Spleen (tissue), 11 donors: ENCODE data around the gene TMEM63B. TPM values are rescaled to one million over a fixed set of nuclear protein-coding genes. Genes with fewer than 3 reads are reported as not detected.

Source experiments
- DNase-seq: peaks from one replicate; pipeline ENCODE4 v3.0.0-alpha.2; 2020
- H3K27ac ChIP-seq, 8 donors: fragments of 200-600 bp; sonication (generic) in 7 of 8; 1 replicate in 4 of 8; 2 replicates in 4 of 8; pipeline versions ENCODE4 v1.5.0 to v1.8.0; 2016 to 2021; ENCODE audit warnings: inconsistent platforms in 4 of 8, mild to moderate bottlenecking in 4 of 8, moderate library complexity in 1 of 8
- H3K27me3 ChIP-seq, 7 donors: fragments of 200-600 bp; sonication (generic) in 6 of 7; replicated peaks in 1 of 7; 1 replicate in 4 of 7; 2 replicates in 3 of 7; pipeline versions ENCODE4 v1.5.0 to v1.8.0; 2016 to 2021; ENCODE audit warnings: inconsistent platforms in 3 of 7, mild to moderate bottlenecking in 1 of 7
- H3K36me3 ChIP-seq, 6 donors: fragments of 200-600 bp; sonication (generic) in 5 of 6; 1 replicate in 4 of 6; 2 replicates in 2 of 6; pipeline versions ENCODE4 v1.5.0 to v1.8.0; 2016 to 2021; ENCODE audit warnings: inconsistent platforms in 2 of 6
- H3K4me1 ChIP-seq, 6 donors: fragments of 200-600 bp; sonication (generic) in 5 of 6; 1 replicate in 3 of 6; 2 replicates in 3 of 6; pipeline versions ENCODE4 v1.5.0 to v1.8.0; 2016 to 2021; ENCODE audit warnings: inconsistent platforms in 3 of 6
- H3K4me3 ChIP-seq, 8 donors: fragments of 200-600 bp; sonication (generic) in 7 of 8; 1 replicate in 4 of 8; 2 replicates in 4 of 8; pipeline versions ENCODE4 v1.5.0 to v1.8.0; 2016 to 2021; ENCODE audit warnings: inconsistent platforms in 4 of 8, mild to moderate bottlenecking in 4 of 8, moderate library complexity in 2 of 8
- H3K9me3 ChIP-seq, 8 donors: fragments of 200-600 bp; sonication (generic) in 7 of 8; 1 replicate in 4 of 8; 2 replicates in 4 of 8; pipeline versions ENCODE4 v1.5.0 to v1.8.0; 2016 to 2021; ENCODE audit warnings: inconsistent platforms in 4 of 8
- POLR2A ChIP-seq, 3 donors: fragments of 450-650 bp; IDR thresholded peaks; one replicate each; pipeline ENCODE4 v1.5.1; 2017; ENCODE audit warnings: antibody characterized with exemption in 3 of 3, mild to moderate bottlenecking in 1 of 3
- POLR2AphosphoS5 ChIP-seq, 3 donors: sonication (generic); formaldehyde crosslinking; IDR thresholded peaks; one replicate each; pipeline ENCODE4 v1.5.1; 2017; ENCODE audit warnings: antibody characterized with exemption in 3 of 3
- WGBS, 5 donors: extraction: QIAGEN DNeasy Blood & Tissue Kit in 3 of 5; methylation state at CpG; one replicate each; pipeline versions ENCODE4 v1.1.5 to v1.1.7; 2013 to 2018; 5-methylcytosine and 5-hydroxymethylcytosine counted together
- intact Hi-C: fragments of 100-400 bp; cut with DNase I; formaldehyde crosslinking; loops from one replicate; pipeline ENCODE4 v1.15.0; 2023; ENCODE audit warnings: low total_unique reads
- polyA plus RNA-seq, 3 donors: library from polyadenylated mRNA; stranded (reverse); fragments of 200-250 nt; gene quantifications; one replicate each; pipeline ENCODE4 v1.2.1, GENCODE V29; 2013
- total RNA-seq, 7 donors: library from RNA; depleted of rRNA in 3 of 7; stranded (reverse); fragments of >200 nt in 3 of 7; fragmentation: NEBNext Ultra II Directional in 4 of 7; extraction: Animal tissue kit (Norgen Biotek cat#: 25700) in 4 of 7; gene quantifications; one replicate each; pipeline versions ENCODE4 v1.1.0 to v1.2.1, GENCODE V29; 2016 to 2021
- TF ChIP-seq, protein P1 (sequence below), 11 experiments: fragments of 200-600 bp in 7 of 11; fragments of 450-650 bp in 4 of 11; sonication (generic) in 4 of 11; IDR thresholded peaks in 8 of 11; conservative IDR thresholded peaks in 3 of 11; 1 replicate in 7 of 11; 2 replicates in 4 of 11; pipeline versions ENCODE4 v1.4.0 to v1.8.0; 2016 to 2021; ENCODE audit warnings: antibody characterized with exemption in 11 of 11, inconsistent platforms in 4 of 11, mild to moderate bottlenecking in 1 of 11
- donor health status: healthy with polysubstance abuse.
- donor health status: DM: no; HTN: no; CAD: no; lungs with moderate emphysema.
- donor health status: DM: no; HTN: no; CAD: no.
- donor health status: Bipolar disorder and iron deficiency.
- donor health status: healthy.
- donor health status: DM: no; HTN: no; CAD: no.
- donor health status: DM: yes; HTN: yes; CAD: no.

The TMEM63B gene
- total and polyA plus RNA-seq, 10 donors = 2.8 to 24.8 (median 18.3) TPM

DNA sequence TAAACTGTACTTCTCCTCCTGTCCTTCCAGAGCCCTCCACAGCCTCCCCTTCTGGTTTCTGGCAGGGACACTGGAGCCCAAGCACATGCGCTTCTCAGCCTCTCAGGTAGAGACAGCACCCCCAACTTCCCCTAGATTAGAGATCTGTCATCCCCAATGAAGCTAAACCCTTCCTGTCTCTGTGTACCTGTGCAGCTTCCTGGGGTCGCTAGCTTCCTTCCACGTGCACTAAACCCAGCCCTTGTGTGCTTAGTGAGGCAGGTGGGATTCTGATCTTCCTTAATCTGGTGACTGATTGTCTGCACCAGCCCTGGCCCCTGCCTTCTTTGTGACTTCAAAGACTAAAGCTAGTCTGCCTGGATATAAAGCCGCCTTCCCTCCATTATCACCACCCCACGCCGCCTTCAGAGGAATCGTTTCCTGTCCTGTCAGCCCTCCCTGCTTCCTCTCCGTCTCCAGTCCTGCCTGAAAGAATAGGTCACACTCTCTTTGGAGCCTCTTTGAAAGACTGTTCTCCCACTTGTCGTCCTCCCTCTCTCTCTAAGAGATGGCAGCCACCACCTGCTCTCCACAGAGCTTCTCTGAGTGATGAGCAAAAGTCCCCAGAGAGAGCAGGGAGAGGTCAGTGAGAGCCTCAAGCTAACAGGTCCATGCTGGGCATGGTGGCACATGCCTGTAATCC is 58.7 kb downstream of the TMEM63B start:
- Histone ChIP-seq H3K27ac (peak overlapping the region in 3 of 8 donors; percentile 14 to 59 (median 39)), H3K4me3 (no peak overlapping the region), H3K27me3 (peaks cover 0 to 15% (median 0%) of the 10 kb centered on the region in 7 donors), H3K9me3 (no peaks in the 10 kb centered on the region), H3K36me3 (no peaks in the 10 kb centered on the region), H3K4me1 (peaks cover 0 to 12% (median 2%) of the 10 kb centered on the region in 6 donors)
- DNase-seq = no peak
- intact Hi-C loops = no loop called here
- WGBS, 5 donors = 26 to 34% (median 29%) methylated on average over 9 of the region's 9 CpGs
- TF ChIP-seq POLR2AphosphoS5 (IDR thresholded peaks at IDR 0.05) (no peak), POLR2A (IDR thresholded peaks at IDR 0.05) (no peak)
- TF ChIP-seq, protein P1, sequence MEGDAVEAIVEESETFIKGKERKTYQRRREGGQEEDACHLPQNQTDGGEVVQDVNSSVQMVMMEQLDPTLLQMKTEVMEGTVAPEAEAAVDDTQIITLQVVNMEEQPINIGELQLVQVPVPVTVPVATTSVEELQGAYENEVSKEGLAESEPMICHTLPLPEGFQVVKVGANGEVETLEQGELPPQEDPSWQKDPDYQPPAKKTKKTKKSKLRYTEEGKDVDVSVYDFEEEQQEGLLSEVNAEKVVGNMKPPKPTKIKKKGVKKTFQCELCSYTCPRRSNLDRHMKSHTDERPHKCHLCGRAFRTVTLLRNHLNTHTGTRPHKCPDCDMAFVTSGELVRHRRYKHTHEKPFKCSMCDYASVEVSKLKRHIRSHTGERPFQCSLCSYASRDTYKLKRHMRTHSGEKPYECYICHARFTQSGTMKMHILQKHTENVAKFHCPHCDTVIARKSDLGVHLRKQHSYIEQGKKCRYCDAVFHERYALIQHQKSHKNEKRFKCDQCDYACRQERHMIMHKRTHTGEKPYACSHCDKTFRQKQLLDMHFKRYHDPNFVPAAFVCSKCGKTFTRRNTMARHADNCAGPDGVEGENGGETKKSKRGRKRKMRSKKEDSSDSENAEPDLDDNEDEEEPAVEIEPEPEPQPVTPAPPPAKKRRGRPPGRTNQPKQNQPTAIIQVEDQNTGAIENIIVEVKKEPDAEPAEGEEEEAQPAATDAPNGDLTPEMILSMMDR (IDR thresholded peaks at IDR 0.05 in 8 of 11, conservative IDR thresholded peaks at IDR 0.05 in 3 of 11) = no peak

DNA sequence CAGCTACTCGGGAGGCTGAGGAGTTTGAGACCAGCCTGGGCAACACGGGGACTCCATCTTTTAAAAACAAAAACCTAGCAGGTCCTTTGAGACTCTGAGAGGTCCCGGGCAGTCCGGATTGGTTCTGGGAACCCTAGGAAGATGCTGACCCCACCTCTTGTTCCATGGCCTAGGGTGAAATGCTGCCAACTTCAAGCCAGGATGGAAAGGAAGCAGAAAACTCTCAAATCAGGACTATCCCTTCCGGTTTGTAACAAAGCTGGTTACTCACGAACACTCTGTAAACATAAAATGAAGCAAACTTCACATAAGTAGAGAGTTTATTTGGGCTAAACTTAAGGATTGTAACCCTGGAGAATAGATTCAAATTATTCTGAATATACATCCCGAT is 59.3 kb downstream of the TMEM63B start:
- Histone ChIP-seq H3K4me1 (peaks cover 0 to 12% (median 2%) of the 10 kb centered on the region in 6 donors), H3K4me3 (no peak overlapping the region), H3K9me3 (no peaks in the 10 kb centered on the region), H3K36me3 (no peaks in the 10 kb centered on the region), H3K27ac (peak overlapping the region in 4 of 8 donors; percentile 14 to 59 (median 49)), H3K27me3 (peaks cover 0 to 19% (median 0%) of the 10 kb centered on the region in 7 donors)
- intact Hi-C loops = no loop called here
- WGBS, 5 donors = 67 to 78% (median 77%) methylated on average over 7 of the region's 7 CpGs
- TF ChIP-seq, protein P1 (IDR thresholded peaks at IDR 0.05 in 8 of 11, conservative IDR thresholded peaks at IDR 0.05 in 3 of 11) = no peak
- TF ChIP-seq POLR2AphosphoS5 (IDR thresholded peaks at IDR 0.05) (no peak), POLR2A (IDR thresholded peaks at IDR 0.05) (no peak)
- no peak for DNase-seq

DNA sequence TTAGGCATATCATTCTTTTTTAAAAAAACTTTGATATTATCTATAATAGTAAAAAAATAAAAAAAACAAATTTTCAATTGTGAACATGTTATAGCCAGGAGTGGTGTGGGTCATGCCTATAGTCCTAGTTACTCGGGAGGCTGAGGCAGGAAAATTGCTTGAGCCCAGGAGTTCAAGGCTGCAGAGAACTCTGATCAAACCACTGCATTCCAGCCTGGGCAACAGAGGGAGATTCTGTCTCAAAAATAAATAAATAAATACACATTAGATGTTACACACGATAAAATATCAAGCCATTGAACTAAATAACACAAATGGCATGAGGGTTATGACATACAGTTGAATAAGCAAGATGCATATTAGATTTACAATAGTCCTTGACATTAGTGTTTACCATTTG is 61.5 kb downstream of the TMEM63B start:
- Histone ChIP-seq H3K27ac (no peak overlapping the region), H3K4me3 (no peak overlapping the region), H3K27me3 (peaks cover 0 to 17% (median 0%) of the 10 kb centered on the region in 7 donors), H3K36me3 (no peaks in the 10 kb centered on the region), H3K4me1 (peaks cover 0 to 22% (median 7%) of the 10 kb centered on the region in 6 donors), H3K9me3 (no peaks in the 10 kb centered on the region)
- DNase-seq = no peak
- TF ChIP-seq, protein P1 (IDR thresholded peaks at IDR 0.05 in 8 of 11, conservative IDR thresholded peaks at IDR 0.05 in 3 of 11) = no peak
- WGBS, 5 donors = 80 to 86% (median 85%) methylated on average over 2 of the region's 2 CpGs
- intact Hi-C loops = no loop called here

DNA sequence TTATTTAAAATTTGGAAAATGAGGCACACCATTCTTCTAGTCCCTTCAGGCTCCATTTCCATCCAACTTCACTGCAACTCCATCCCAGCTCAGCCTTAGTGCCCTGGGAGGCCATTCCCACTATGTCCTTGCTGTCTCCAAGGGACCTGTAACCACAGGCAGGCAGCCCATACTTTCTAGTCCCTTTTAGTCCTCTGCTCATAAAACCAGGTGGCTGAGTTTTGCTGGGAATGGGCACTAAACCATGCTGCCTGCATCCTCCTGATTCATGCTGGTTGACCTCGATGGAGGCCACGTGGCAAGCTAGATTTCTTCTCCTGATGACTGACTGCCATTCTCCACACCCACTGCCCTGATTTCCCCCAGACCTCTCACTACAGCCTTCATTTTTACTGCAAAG is 61.9 kb downstream of the TMEM63B start:
- H3K27me3 ChIP-seq = peaks cover 0 to 15% (median 0%) of the 10 kb centered on the region in 7 donors
- H3K4me1 ChIP-seq = peaks cover 0 to 22% (median 7%) of the 10 kb centered on the region in 6 donors
- intact Hi-C loops = no loop called here
- no peaks in the 10 kb centered on the region for H3K9me3 ChIP-seq
- WGBS, 5 donors = 59 to 72% (median 63%) methylated on average over 2 of the region's 2 CpGs
- no peaks in the 10 kb centered on the region for H3K36me3 ChIP-seq
- DNase-seq = no peak
- TF ChIP-seq POLR2AphosphoS5 (IDR thresholded peaks at IDR 0.05) (no peak), POLR2A (IDR thresholded peaks at IDR 0.05) (no peak)
- no peak overlapping the region for H3K4me3 ChIP-seq
- H3K27ac ChIP-seq = no peak overlapping the region
